ENCODE results near the gene PIM2.
"Not testable (repeated sequence)": the region's sequence is repeated elsewhere in the genome, so short reads cannot be mapped to it uniquely, and the experiment has no call there.

PIM2 gene

GRCh38 chrX:48908600-48908999 lies 10.2 kb downstream of the PIM2 start:
- DNase-seq (ENCODE audit: low read depth in 1 of 2, low spot score in 1 of 2): no peak

GRCh38 chrX:48905090-48905790 lies 13.6 kb downstream of the PIM2 start:
- no peak for DNase-seq (ENCODE audit: low read depth in 1 of 2, low spot score in 1 of 2)

GRCh38 chrX:48904626-48905025 lies 14.2 kb downstream of the PIM2 start:
- no peak for DNase-seq (ENCODE audit: low read depth in 1 of 2, low spot score in 1 of 2)

GRCh38 chrX:48904180-48904579 lies 14.6 kb downstream of the PIM2 start:
- DNase-seq (ENCODE audit: low read depth in 1 of 2, low spot score in 1 of 2): no peak

GRCh38 chrX:48903290-48903689 lies 15.5 kb downstream of the PIM2 start:
- no peak for DNase-seq (ENCODE audit: low read depth in 1 of 2, low spot score in 1 of 2)

- DNase-seq (ENCODE audit: low read depth in 1 of 2, low spot score in 1 of 2): no peak
These were observed 16.0 kb downstream of the PIM2 start for GRCh38 chrX:48902776-48903175.

- DNase-seq (ENCODE audit: low read depth in 1 of 2, low spot score in 1 of 2): no peak
These were observed 16.7 kb downstream of the PIM2 start for GRCh38 chrX:48902135-48902534.

GRCh38 chrX:48901069-48901468 lies 17.8 kb downstream of the PIM2 start:
- DNase-seq (ENCODE audit: low read depth in 1 of 2, low spot score in 1 of 2): no peak

GRCh38 chrX:48899078-48899410 lies 19.8 kb downstream of the PIM2 start:
- DNase-seq (ENCODE audit: low read depth in 1 of 2, low spot score in 1 of 2): no peak

- peak; percentile 63 to 77 for DNase-seq (ENCODE audit: low read depth in 1 of 2, low spot score in 1 of 2)
These were observed 21.1 kb downstream of the PIM2 start, which contains the start of the genes PQBP1 and TIMM17B for GRCh38 chrX:48897625-48898306. PQBP1 (plus strand) TSS chrX:48897930; CDS start chrX:48898510, 580 bp downstream. TIMM17B (minus strand) TSS chrX:48897768; CDS start chrX:48897749, 19 bp downstream.

- no peak for DNase-seq (ENCODE audit: low read depth in 1 of 2, low spot score in 1 of 2)
These were observed 21.6 kb downstream of the PIM2 start for GRCh38 chrX:48897157-48897624.

GRCh38 chrX:48896611-48897011 lies 22.2 kb downstream of the PIM2 start:
- no peak for DNase-seq (ENCODE audit: low read depth in 1 of 2, low spot score in 1 of 2)

GRCh38 chrX:48894891-48895290 lies 23.9 kb downstream of the PIM2 start:
- no peak for DNase-seq (ENCODE audit: low read depth in 1 of 2, low spot score in 1 of 2)

- DNase-seq (ENCODE audit: low read depth in 1 of 2, low spot score in 1 of 2): no peak
These were observed 25.1 kb downstream of the PIM2 start for GRCh38 chrX:48893556-48894348.

- DNase-seq (ENCODE audit: low read depth in 1 of 2, low spot score in 1 of 2): no peak
These were observed 25.9 kb downstream of the PIM2 start for GRCh38 chrX:48892896-48893295.

- DNase-seq (ENCODE audit: low read depth in 1 of 2, low spot score in 1 of 2): peak; percentile 39 to 55
These were observed 27.2 kb downstream of the PIM2 start for GRCh38 chrX:48891402-48892288.

- DNase-seq (ENCODE audit: low read depth in 1 of 2, low spot score in 1 of 2): no peak
These were observed 27.9 kb downstream of the PIM2 start for GRCh38 chrX:48890934-48891401.

- DNase-seq (ENCODE audit: low read depth in 1 of 2, low spot score in 1 of 2): no peak
These were observed 28.4 kb downstream of the PIM2 start for GRCh38 chrX:48890296-48890925.

GRCh38 chrX:48886586-48886985 lies 32.2 kb downstream of the PIM2 start:
- DNase-seq (ENCODE audit: low read depth in 1 of 2, low spot score in 1 of 2): not testable (repeated sequence)

GRCh38 chrX:48883729-48884128 lies 35.1 kb downstream of the PIM2 start:
- no peak for DNase-seq (ENCODE audit: low read depth in 1 of 2, low spot score in 1 of 2)
